GM12874 (cell line): ENCODE measurements around the gene KCNIP4.

ENCODE experiments used
- TF ChIP-seq, protein P1 (sequence below): IDR thresholded peaks from 2 replicates; pipeline ENCODE4 v1.5.1; 2011; ENCODE audit warnings: low read depth, mild to moderate bottlenecking, control low read depth, low read length, moderate library complexity; ENCODE audit not compliant: insufficient read depth

KCNIP4 gene

DNA sequence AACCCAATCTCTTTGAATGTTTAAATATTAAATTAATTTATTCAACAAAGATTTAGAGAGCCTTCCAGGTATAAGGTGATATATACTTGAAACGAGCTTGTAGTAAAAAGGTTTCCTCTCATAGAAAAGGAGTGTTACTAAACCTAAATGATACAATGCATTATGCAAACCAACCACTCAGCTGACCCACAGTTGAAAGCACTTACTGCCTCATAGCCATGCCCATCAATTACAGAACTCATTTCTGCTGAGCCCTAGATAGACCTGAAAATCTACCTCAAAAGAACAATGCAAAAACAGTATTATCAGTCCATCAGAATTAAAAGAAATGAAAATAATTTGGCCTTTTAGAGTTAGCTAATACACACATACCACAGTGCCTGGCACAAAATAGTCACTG lies 75.4 kb downstream of the KCNIP4 start:
- TF ChIP-seq, protein P1, sequence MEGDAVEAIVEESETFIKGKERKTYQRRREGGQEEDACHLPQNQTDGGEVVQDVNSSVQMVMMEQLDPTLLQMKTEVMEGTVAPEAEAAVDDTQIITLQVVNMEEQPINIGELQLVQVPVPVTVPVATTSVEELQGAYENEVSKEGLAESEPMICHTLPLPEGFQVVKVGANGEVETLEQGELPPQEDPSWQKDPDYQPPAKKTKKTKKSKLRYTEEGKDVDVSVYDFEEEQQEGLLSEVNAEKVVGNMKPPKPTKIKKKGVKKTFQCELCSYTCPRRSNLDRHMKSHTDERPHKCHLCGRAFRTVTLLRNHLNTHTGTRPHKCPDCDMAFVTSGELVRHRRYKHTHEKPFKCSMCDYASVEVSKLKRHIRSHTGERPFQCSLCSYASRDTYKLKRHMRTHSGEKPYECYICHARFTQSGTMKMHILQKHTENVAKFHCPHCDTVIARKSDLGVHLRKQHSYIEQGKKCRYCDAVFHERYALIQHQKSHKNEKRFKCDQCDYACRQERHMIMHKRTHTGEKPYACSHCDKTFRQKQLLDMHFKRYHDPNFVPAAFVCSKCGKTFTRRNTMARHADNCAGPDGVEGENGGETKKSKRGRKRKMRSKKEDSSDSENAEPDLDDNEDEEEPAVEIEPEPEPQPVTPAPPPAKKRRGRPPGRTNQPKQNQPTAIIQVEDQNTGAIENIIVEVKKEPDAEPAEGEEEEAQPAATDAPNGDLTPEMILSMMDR = no peak

DNA sequence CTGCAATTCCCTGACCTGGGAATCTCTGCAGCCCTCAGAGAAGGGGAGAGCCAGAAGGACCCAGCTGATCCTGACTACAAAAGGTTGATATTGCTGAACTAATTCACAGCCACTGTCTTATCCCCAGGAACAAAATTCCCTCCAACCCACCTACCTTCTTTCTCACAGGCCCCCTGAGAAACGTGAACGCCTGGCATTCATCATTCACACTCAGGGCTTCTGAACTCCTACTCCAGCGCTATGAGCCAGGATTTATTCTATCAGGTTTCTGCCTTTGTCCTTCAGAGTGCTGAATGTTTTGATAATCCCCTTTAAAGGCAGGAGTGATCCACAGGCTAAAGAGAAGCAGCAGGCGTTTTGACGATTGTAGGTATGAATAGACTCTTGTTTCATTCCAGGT lies 76.5 kb downstream of the KCNIP4 start:
- TF ChIP-seq, protein P1 = no peak

DNA sequence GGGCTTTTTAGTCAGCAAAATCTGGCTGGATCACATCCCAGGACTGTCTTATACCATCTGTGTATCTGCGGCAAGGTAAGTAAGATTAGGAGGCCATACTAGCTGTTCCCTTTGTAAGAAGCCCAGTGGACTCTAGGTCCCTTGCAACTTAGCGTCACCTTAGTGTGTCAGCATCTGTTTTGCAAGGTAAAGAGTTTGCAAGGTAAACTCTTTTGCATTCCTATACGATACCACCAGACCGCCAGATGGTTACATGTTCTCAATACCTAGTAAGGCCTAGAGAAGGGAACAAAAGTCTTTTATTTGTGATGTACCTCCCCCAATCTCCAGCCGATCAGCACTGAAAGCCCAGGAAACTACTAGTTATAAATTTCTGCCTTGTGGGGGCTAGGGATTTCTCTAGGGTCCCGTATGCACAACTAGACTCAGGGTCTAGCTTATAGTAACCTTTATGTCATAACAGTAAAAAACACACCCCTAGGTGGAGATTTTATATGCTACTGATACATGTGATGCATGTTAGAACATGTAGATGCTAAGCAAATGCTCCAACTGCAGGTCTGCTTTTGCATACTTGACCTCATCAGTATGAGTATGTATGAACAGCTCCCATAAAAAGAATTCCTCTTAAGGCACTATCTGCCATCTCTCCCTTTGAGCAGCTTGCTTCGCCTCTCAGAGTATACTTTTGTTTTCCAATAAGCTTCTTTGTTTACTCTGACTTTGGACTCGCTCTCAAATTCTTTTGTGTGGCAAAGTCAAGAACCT lies 78.4 kb downstream of the KCNIP4 start:
- TF ChIP-seq, protein P1 = no peak

DNA sequence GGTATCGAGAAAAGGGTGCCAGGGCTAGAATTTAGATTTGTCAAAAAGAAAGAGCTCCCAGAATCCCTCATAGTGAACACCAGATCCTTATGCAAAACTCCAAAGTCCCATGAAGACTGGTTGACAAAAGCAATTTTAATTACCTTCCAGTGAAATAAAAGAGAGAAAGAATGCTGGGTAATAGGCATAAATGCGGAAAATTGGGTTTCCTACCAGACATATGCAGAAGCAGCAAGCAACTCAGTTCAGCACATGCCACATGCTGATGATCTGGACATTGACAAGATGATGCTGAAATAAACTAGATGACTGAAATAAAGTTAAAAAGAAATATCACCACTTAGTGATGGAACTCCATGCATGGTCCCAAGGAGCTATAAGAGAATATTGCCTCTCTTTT lies 83.9 kb downstream of the KCNIP4 start:
- TF ChIP-seq, protein P1 = no peak

DNA sequence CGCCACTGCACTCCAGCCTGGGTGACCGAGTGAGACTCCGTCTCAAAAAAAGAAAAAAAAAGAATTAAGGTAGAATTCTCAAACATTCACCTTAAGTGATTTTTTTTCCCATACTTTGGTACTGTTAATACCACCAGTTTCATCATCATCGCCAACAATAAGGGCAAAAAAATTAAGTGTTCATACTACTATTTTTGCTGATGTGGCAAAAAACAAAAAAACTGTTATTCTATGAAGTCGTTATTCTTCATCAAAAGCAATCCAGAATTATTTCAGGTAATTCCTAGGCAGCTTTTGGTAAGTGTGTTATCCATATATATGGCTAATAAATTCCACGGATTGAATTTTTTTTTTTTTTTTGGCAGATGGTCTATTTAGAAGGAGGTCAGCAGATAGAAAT lies 85.7 kb downstream of the KCNIP4 start:
- TF ChIP-seq, protein P1 = no peak

DNA sequence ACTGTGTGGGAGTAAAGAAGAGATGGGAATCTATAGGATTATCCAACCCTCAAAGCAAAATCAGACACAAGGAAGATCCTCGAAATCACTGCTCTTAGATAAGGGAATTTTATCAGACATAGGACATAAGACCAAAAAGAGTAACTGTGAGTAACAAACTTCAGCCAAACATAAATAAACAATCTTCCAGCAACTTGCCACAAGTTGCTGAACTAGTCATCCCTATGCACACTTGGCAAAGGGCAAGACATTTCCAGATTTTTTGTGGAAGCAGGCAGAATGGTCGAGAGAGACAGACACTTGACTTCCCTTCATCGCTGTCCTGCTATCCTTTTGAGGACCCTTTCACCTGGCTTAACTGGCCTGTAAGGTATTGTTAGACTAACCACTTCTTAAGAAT lies 89.6 kb downstream of the KCNIP4 start:
- TF ChIP-seq, protein P1 = no peak

DNA sequence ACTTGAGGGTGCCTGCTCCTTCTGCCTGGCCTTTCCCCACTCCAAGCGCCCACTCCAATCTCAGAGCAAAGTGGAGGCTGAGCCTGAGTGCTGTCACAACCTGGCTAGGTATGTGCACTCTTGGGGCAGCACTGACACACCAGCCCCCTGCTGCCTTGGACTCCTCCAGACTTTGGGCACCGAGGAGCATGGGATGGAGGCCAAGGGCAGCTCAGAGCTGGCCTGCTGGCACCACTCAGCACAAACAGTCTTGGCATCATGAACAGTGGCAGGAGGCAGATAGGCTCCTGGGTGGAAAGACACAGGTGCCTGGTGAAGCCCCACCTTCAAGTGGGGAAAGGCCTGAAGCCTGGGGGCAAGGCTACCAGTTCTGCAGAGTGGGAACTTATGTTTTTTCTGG lies 91.8 kb downstream of the KCNIP4 start:
- TF ChIP-seq, protein P1 = no peak

DNA sequence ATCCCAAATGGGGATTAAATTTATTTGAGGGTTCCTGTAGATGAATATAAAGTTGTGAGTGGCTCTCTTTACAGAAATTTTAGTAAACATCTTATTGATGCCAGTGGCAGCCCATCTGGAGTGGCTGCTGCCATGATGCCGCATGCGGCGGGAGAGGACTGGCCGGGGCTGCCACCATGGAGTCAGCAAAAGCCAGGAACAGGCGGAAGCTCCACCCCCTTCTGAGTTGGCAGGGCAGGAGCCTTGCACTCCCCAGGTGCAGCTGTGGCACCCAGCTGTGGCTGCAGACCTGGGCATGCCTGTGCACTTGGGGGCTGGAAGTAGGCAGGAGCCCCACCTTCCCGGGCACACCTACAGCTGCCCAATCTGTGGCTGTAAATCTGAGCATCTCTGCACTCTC lies 92.3 kb downstream of the KCNIP4 start:
- TF ChIP-seq, protein P1 = no peak
